Esophagus muscularis mucosa (tissue), 4 donors: Measurements from ENCODE around the gene MTOR. TPM values are rescaled to one million over a fixed set of nuclear protein-coding genes. Genes with fewer than 3 reads are reported as not detected.
"Not testable (repeated sequence)": the region's sequence is repeated elsewhere in the genome, so short reads cannot be mapped to it uniquely, and the experiment has no call there.

Source experiments
- DNase-seq: peaks from one replicate; pipeline ENCODE4 v3.0.0-alpha.2; 2017; ENCODE audit errors: extremely low spot score
- H3K27ac ChIP-seq, 4 donors: fragments of 200-600 bp; sonication (generic); replicated peaks in 1 of 4; 1 replicate in 3 of 4; 2 replicates in 1 of 4; pipeline ENCODE4 v1.5.1; 2016 to 2019; ENCODE audit warnings: mild to moderate bottlenecking in 1 of 4
- H3K27me3 ChIP-seq, 4 donors: fragments of 200-600 bp; sonication (generic); one replicate each; pipeline versions ENCODE4 v1.5.1 to v1.6.0; 2016 to 2019
- H3K36me3 ChIP-seq, 4 donors: fragments of 200-600 bp; sonication (generic); one replicate each; pipeline ENCODE4 v1.5.1; 2016 to 2019
- H3K4me1 ChIP-seq, 4 donors: fragments of 200-600 bp; sonication (generic); one replicate each; pipeline ENCODE4 v1.5.1; 2016 to 2019
- H3K4me3 ChIP-seq, 4 donors: fragments of 200-600 bp; sonication (generic); 1 replicate in 2 of 4; 2 replicates in 2 of 4; pipeline ENCODE4 v1.5.1; 2016 to 2019; ENCODE audit warnings: mild to moderate bottlenecking in 4 of 4, moderate library complexity in 1 of 4
- H3K9me3 ChIP-seq, 4 donors: fragments of 200-600 bp; sonication (generic); 1 replicate in 3 of 4; 2 replicates in 1 of 4; pipeline ENCODE4 v1.5.1; 2016 to 2019
- EP300 ChIP-seq: sonication (generic); formaldehyde crosslinking; IDR thresholded peaks from one replicate; pipeline ENCODE4 v1.6.1; 2017; ENCODE audit warnings: antibody characterized with exemption
- POLR2A ChIP-seq: fragments of 450-650 bp; IDR thresholded peaks from one replicate; pipeline ENCODE4 v1.6.1; 2017; ENCODE audit warnings: antibody characterized with exemption, moderate library complexity, mild to moderate bottlenecking, low read depth
- POLR2AphosphoS5 ChIP-seq, 2 donors: sonication (generic); formaldehyde crosslinking; IDR thresholded peaks; one replicate each; pipeline ENCODE4 v1.6.1; 2017; ENCODE audit warnings: antibody characterized with exemption in 2 of 2
- WGBS: methylation state at CpG from one replicate; pipeline ENCODE4 v1.1.5; 2018; 5-methylcytosine and 5-hydroxymethylcytosine counted together
- intact Hi-C: fragments of 100-400 bp; cut with DNase I; formaldehyde crosslinking; loops from one replicate; pipeline ENCODE4 v1.15.1; 2023
- total RNA-seq, 4 donors: library from RNA; depleted of rRNA; stranded (reverse); fragments of >200 nt; gene quantifications; one replicate each; pipeline versions ENCODE4 v1.1.0 to v1.2.1, GENCODE V29; 2016
- TF ChIP-seq, protein P1 (sequence below), 3 experiments: fragments of 200-600 bp in 2 of 3; fragments of 450-650 bp in 1 of 3; sonication (generic) in 2 of 3; IDR thresholded peaks; one replicate each; pipeline ENCODE4 v1.5.1; 2017 to 2019; ENCODE audit warnings: antibody characterized with exemption in 3 of 3, mild to moderate bottlenecking in 2 of 3, moderate library complexity in 1 of 3

The MTOR gene
- total RNA-seq, 4 donors from 2014 or later: 33.6 to 51.1 (median 41.0) TPM

DNA sequence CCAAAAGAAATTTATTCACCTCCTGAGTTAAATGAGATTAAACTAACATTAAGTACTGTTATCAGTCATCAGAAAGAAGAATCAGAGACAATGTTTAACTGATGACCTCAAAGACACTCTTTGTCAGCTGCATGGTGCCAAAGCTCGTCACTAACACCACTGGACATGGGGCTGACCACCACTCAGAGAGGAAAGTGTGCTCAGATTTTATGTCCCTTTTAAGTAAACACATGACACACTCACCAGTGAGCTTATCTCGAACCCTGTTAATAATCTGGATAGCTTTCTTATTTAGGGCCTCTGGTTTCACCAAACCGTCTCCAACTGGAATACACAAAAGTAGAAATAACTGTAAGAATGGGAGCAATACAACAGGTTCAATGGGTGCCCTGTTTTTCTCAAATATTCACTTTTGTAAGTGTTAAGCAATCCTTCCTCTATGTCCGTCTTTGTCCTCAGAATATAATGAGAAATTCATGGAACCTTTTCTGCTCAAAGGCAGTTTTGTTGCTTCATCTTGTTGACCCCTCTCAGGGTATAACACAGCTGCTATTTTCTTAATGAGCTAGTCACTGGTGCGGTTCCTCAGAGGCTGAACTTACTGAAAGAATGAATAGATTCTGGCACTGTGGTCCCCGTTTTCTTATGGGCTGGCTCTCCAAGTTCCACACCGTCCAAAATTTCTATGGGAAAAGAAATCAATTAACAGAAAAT is 153.1 kb downstream of the MTOR start:
- Histone ChIP-seq H3K36me3 (peaks cover 57 to 89% (median 78%) of the 10 kb centered on the region in 4 donors), H3K4me3 (no peak overlapping the region), H3K27me3 (no peaks in the 10 kb centered on the region), H3K4me1 (no peaks in the 10 kb centered on the region), H3K9me3 (no peaks in the 10 kb centered on the region), H3K27ac (no peak overlapping the region)
- intact Hi-C loops: no loop called here
- 75% methylated on average over 7 of the region's 7 CpGs for WGBS
- TF ChIP-seq POLR2A: no peak
- no peak for TF ChIP-seq EP300
- TF ChIP-seq POLR2AphosphoS5 (IDR thresholded peaks at IDR 0.05): no peak
- TF ChIP-seq, protein P1, sequence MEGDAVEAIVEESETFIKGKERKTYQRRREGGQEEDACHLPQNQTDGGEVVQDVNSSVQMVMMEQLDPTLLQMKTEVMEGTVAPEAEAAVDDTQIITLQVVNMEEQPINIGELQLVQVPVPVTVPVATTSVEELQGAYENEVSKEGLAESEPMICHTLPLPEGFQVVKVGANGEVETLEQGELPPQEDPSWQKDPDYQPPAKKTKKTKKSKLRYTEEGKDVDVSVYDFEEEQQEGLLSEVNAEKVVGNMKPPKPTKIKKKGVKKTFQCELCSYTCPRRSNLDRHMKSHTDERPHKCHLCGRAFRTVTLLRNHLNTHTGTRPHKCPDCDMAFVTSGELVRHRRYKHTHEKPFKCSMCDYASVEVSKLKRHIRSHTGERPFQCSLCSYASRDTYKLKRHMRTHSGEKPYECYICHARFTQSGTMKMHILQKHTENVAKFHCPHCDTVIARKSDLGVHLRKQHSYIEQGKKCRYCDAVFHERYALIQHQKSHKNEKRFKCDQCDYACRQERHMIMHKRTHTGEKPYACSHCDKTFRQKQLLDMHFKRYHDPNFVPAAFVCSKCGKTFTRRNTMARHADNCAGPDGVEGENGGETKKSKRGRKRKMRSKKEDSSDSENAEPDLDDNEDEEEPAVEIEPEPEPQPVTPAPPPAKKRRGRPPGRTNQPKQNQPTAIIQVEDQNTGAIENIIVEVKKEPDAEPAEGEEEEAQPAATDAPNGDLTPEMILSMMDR (IDR thresholded peaks at IDR 0.05): no peak
- no peak for DNase-seq

DNA sequence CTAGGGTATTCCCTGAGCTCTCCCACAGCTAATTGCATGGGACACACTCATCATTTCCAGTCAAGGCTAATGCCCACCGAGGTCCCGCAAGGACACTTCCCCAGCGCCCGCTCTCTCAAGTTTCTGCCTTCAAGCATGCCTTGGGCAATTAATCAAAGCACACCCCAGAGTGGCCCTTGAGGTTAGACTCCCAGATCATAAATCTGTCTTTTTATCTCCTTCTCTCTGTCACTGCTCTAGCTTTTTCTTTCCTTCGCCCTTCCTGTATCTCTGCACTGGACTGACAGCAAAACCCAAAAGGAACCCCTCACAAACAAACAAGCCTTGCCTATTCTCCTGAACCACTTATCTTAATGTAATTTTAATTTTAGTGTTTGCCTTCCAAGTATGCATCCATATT is 154.8 kb downstream of the MTOR start:
- no peak for TF ChIP-seq POLR2A
- no peak for TF ChIP-seq POLR2AphosphoS5 (IDR thresholded peaks at IDR 0.05)
- TF ChIP-seq, protein P1 (IDR thresholded peaks at IDR 0.05): no peak
- TF ChIP-seq EP300: no peak
- intact Hi-C loops: no loop called here
- Histone ChIP-seq H3K9me3 (no peaks in the 10 kb centered on the region), H3K4me3 (no peak overlapping the region), H3K4me1 (no peaks in the 10 kb centered on the region), H3K36me3 (peaks cover 42 to 72% (median 64%) of the 10 kb centered on the region in 4 donors), H3K27me3 (no peaks in the 10 kb centered on the region), H3K27ac (no peak overlapping the region)
- no peak for DNase-seq
- 87% methylated on average over 5 of the region's 5 CpGs for WGBS

DNA sequence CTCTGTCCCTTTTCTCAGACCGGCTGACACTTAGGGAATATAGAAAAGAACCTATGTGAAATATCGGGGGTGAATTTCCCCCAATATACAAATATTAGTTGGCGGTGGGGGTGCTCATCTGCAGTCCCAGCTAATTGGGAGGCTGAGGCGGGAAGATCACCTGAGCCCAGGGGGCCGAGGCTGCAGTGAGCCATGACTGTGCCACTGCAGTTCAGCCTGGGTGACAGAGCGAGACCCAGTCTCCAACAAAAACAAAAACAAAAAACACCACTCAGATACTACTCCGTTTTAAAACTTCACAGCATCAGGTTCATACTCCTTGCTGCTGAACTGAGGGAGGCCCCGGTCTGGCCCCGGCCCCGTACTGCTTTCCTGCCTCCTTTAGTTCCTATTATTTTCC is 156.8 kb downstream of the MTOR start:
- H3K36me3 ChIP-seq: peaks cover 38 to 52% (median 44%) of the 10 kb centered on the region in 4 donors
- intact Hi-C loops: no loop called here

DNA sequence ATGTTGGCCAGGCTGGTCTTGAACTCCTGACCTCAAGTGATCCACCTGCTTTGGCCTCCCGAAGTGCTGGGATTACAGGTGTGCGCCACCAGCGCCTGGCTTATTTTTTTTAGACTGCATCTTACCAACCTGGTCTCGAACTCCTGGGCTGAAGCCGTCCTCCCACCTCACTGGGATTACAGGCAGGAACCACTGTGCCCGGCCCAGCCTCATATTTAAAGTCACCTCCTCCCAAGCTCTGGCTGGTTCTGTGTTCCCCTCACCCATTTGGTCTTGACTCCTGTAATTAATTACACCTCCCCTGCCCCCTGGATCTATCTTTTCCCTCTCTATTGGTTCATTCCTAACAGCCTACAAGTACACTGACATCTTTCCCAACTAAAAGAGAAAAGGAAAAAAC is 161.0 kb downstream of the MTOR start:
- DNase-seq: no peak
- TF ChIP-seq, protein P1 (IDR thresholded peaks at IDR 0.05): no peak
- TF ChIP-seq POLR2AphosphoS5 (IDR thresholded peaks at IDR 0.05) (no peak), EP300 (no peak), POLR2A (no peak)
- Histone ChIP-seq H3K27ac (no peak overlapping the region), H3K9me3 (no peaks in the 10 kb centered on the region), H3K4me3 (no peak overlapping the region), H3K36me3 (peaks cover 9 to 23% (median 21%) of the 10 kb centered on the region in 4 donors), H3K27me3 (no peaks in the 10 kb centered on the region), H3K4me1 (peaks cover 15 to 24% (median 21%) of the 10 kb centered on the region in 4 donors)
- WGBS: 86% methylated on average over 6 of the region's 6 CpGs
- intact Hi-C loops: no loop called here

More for the DNA sequence above, 156.8 kb downstream of the MTOR start:
- no peak for DNase-seq
- H3K4me3 ChIP-seq: no peak overlapping the region
- no peaks in the 10 kb centered on the region for H3K27me3 ChIP-seq
- no peak overlapping the region for H3K27ac ChIP-seq
- 95% methylated on average over 9 of the region's 10 CpGs for WGBS
- H3K4me1 ChIP-seq: peaks cover 0 to under 1% (median 0%) of the 10 kb centered on the region in 4 donors
- TF ChIP-seq POLR2A (no peak), EP300 (no peak), POLR2AphosphoS5 (IDR thresholded peaks at IDR 0.05) (no peak)
- TF ChIP-seq, protein P1 (IDR thresholded peaks at IDR 0.05): no peak
- no peaks in the 10 kb centered on the region for H3K9me3 ChIP-seq

DNA sequence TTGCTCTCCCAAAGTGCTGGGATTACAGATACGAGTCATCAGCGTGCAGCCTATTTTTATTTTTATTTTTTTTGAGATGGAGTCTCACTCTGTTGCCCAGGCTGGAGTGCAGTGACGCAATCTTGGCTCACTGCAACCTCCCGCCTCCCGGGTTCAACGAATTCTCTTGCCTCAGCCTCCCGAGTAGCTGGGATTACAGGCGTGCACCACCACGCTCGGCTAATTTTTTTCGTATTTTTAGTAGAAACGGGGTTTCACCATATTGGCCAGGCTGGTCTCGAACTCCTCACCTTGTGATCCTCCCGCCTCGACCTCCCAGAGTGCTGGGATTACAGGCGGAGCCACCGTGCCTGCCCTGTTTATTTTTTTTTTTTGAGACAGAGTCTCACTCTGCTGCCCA is 161.5 kb downstream of the MTOR start:
- DNase-seq, intact Hi-C loops: not testable (repeated sequence)
- WGBS: 97% methylated on average over 17 of the region's 17 CpGs

More for the DNA sequence above, 161.5 kb downstream of the MTOR start:
- H3K27ac ChIP-seq, H3K27me3 ChIP-seq, H3K4me3 ChIP-seq, H3K9me3 ChIP-seq: not testable (repeated sequence)
- Histone ChIP-seq H3K36me3 (peaks cover 4 to 23% (median 21%) of the 10 kb centered on the region in 4 donors), H3K4me1 (peaks cover 15 to 24% (median 21%) of the 10 kb centered on the region in 4 donors)
